Vagina (tissue), 2 donors: Measurements from ENCODE around the gene SOX4. TPM values are rescaled to one million over a fixed set of nuclear protein-coding genes. Genes with fewer than 3 reads are reported as not detected.
A peak's percentile ranks its signal among the peaks of the same experiment; 100 is the strongest.

Experiments used
- DNase-seq, 2 donors: peaks; one replicate each; pipeline ENCODE4 v3.0.0-alpha.2; 2017; ENCODE audit errors: extremely low spot score in 2 of 2
- H3K27ac ChIP-seq: fragments of 200-600 bp; sonication (generic); one replicate; pipeline ENCODE4 v1.5.1; 2019
- H3K27me3 ChIP-seq: fragments of 200-600 bp; sonication (generic); one replicate; pipeline ENCODE4 v1.5.1; 2019
- H3K36me3 ChIP-seq, 2 donors: fragments of 200-600 bp; sonication (generic); one replicate each; pipeline ENCODE4 v1.5.1; 2017 to 2019
- H3K4me1 ChIP-seq: fragments of 200-600 bp; sonication (generic); one replicate; pipeline ENCODE4 v1.5.1; 2019
- H3K4me3 ChIP-seq, 2 donors: fragments of 200-600 bp; sonication (generic); 1 replicate in 1 of 2; 2 replicates in 1 of 2; pipeline ENCODE4 v1.5.1; 2016 to 2019
- H3K9me3 ChIP-seq: fragments of 200-600 bp; sonication (generic); one replicate; pipeline ENCODE4 v1.5.1; 2019
- POLR2A ChIP-seq, 2 donors: fragments of 450-650 bp; IDR thresholded peaks; one replicate each; pipeline ENCODE4 v1.6.1; 2017; ENCODE audit warnings: antibody characterized with exemption in 2 of 2, mild to moderate bottlenecking in 2 of 2, moderate library complexity in 2 of 2
- POLR2AphosphoS5 ChIP-seq, 2 donors: sonication (generic); formaldehyde crosslinking; IDR thresholded peaks; one replicate each; pipeline ENCODE4 v1.9.0; 2017; ENCODE audit warnings: antibody characterized with exemption in 2 of 2, mild to moderate bottlenecking in 2 of 2, low read depth in 1 of 2; ENCODE audit not compliant: insufficient read depth in 1 of 2
- intact Hi-C: fragments of 100-400 bp; cut with DNase I; formaldehyde crosslinking; loops from one replicate; pipeline ENCODE4 v1.15.1; 2023
- total RNA-seq: library from RNA; depleted of rRNA; stranded (reverse); fragments of >200 nt; gene quantifications from one replicate; pipeline ENCODE4 v1.2.3, GENCODE V29; 2016
- TF ChIP-seq, protein P1 (sequence below), 3 experiments: fragments of 450-650 bp in 2 of 3; fragments of 200-600 bp in 1 of 3; sonication (generic) in 1 of 3; IDR thresholded peaks; one replicate each; pipeline ENCODE4 v1.5.1; 2017 to 2019; ENCODE audit warnings: antibody characterized with exemption in 3 of 3, mild to moderate bottlenecking in 2 of 3, moderate library complexity in 2 of 3

The SOX4 gene
- total RNA-seq, 1 donor from 2014 or later = 11.5 TPM

DNA sequence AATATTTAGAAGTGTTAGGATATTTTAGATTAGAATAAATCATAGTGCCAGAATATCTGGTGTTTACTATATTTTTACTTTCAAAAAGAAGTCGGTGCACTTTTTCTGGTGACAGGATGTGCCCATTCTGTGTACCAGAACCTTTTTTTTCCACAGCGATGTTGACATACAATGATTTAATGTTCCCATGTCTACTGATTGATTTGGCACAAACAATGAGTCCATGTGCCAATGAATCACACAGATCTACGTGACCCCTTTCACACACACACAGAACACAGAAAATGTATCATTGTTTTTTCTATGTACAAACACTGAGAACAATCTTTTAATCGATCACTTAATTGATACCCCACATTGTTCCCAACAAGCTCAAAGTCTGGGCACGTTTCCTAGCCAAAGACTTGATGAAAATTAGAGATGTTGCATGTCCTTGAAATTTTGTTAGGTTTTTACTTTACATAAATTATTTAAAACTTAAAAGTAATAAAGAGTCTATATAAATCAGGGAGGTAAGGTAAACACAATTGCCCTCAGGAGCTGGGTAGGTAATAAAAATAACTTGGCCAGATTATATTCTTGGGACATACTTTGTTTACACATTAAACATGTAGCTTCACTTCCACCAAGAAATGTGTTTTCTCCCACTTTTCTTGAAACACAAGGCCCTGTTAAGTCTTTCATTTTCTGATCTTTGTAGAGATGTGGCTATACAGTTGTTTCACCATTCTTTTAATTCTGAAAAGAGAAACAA lies 36.4 kb upstream of the SOX4 start:
- intact Hi-C loops = no loop called here
- no peak overlapping the region for H3K4me3 ChIP-seq
- no peaks in the 10 kb centered on the region for H3K27me3 ChIP-seq
- no peaks in the 10 kb centered on the region for H3K9me3 ChIP-seq
- no peak for DNase-seq
- peaks cover 13% of the 10 kb centered on the region for H3K4me1 ChIP-seq
- TF ChIP-seq POLR2A (IDR thresholded peaks at IDR 0.05) (no peak), POLR2AphosphoS5 (IDR thresholded peaks at IDR 0.05; ENCODE audit: insufficient read depth in 1 of 2, low read depth in 1 of 2) (no peak)
- TF ChIP-seq, protein P1, sequence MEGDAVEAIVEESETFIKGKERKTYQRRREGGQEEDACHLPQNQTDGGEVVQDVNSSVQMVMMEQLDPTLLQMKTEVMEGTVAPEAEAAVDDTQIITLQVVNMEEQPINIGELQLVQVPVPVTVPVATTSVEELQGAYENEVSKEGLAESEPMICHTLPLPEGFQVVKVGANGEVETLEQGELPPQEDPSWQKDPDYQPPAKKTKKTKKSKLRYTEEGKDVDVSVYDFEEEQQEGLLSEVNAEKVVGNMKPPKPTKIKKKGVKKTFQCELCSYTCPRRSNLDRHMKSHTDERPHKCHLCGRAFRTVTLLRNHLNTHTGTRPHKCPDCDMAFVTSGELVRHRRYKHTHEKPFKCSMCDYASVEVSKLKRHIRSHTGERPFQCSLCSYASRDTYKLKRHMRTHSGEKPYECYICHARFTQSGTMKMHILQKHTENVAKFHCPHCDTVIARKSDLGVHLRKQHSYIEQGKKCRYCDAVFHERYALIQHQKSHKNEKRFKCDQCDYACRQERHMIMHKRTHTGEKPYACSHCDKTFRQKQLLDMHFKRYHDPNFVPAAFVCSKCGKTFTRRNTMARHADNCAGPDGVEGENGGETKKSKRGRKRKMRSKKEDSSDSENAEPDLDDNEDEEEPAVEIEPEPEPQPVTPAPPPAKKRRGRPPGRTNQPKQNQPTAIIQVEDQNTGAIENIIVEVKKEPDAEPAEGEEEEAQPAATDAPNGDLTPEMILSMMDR (IDR thresholded peaks at IDR 0.05) = no peak
- H3K27ac ChIP-seq = peak overlapping the region; percentile 23
- H3K36me3 ChIP-seq = no peaks in the 10 kb centered on the region

- no peak for TF ChIP-seq POLR2AphosphoS5 (IDR thresholded peaks at IDR 0.05; ENCODE audit: insufficient read depth in 1 of 2, low read depth in 1 of 2)
- TF ChIP-seq, protein P1 (IDR thresholded peaks at IDR 0.05) = no peak
- TF ChIP-seq POLR2A (IDR thresholded peaks at IDR 0.05) = no peak
- intact Hi-C loops = no loop called here
- no peaks in the 10 kb centered on the region for H3K9me3 ChIP-seq
- no peaks in the 10 kb centered on the region for H3K36me3 ChIP-seq
- peaks cover 13% of the 10 kb centered on the region for H3K4me1 ChIP-seq
- H3K27me3 ChIP-seq = no peaks in the 10 kb centered on the region
- no peak overlapping the region for H3K4me3 ChIP-seq
- no peak overlapping the region for H3K27ac ChIP-seq
- no peak for DNase-seq
Observed at GRCh38 chr6:21559238-21559637, 34.3 kb upstream of the SOX4 start.

- intact Hi-C loops = no loop called here
- Histone ChIP-seq H3K4me1 (peaks cover 13% of the 10 kb centered on the region), H3K9me3 (no peaks in the 10 kb centered on the region), H3K27me3 (no peaks in the 10 kb centered on the region), H3K27ac (no peak overlapping the region), H3K36me3 (no peaks in the 10 kb centered on the region), H3K4me3 (no peak overlapping the region)
- no peak for TF ChIP-seq POLR2AphosphoS5 (IDR thresholded peaks at IDR 0.05; ENCODE audit: insufficient read depth in 1 of 2, low read depth in 1 of 2)
- TF ChIP-seq POLR2A (IDR thresholded peaks at IDR 0.05) = no peak
- TF ChIP-seq, protein P1 (IDR thresholded peaks at IDR 0.05) = no peak
- no peak for DNase-seq
Observed at GRCh38 chr6:21560249-21560648, 33.3 kb upstream of the SOX4 start.

- H3K9me3 ChIP-seq = no peaks in the 10 kb centered on the region
- H3K4me3 ChIP-seq = no peak overlapping the region
- DNase-seq = no peak
- intact Hi-C loops = no loop called here
- TF ChIP-seq POLR2AphosphoS5 (IDR thresholded peaks at IDR 0.05; ENCODE audit: insufficient read depth in 1 of 2, low read depth in 1 of 2) (no peak), POLR2A (IDR thresholded peaks at IDR 0.05) (no peak)
- TF ChIP-seq, protein P1 (IDR thresholded peaks at IDR 0.05) = no peak
- H3K4me1 ChIP-seq = no peaks in the 10 kb centered on the region
- H3K36me3 ChIP-seq = no peaks in the 10 kb centered on the region
- H3K27ac ChIP-seq = no peak overlapping the region
- no peaks in the 10 kb centered on the region for H3K27me3 ChIP-seq
Observed at GRCh38 chr6:21565431-21565830, 28.1 kb upstream of the SOX4 start.

GRCh38 chr6:21578523-21578922 lies 15.0 kb upstream of the SOX4 start:
- Histone ChIP-seq H3K9me3 (no peaks in the 10 kb centered on the region), H3K27ac (no peak overlapping the region), H3K4me1 (no peaks in the 10 kb centered on the region), H3K27me3 (no peaks in the 10 kb centered on the region), H3K36me3 (no peaks in the 10 kb centered on the region), H3K4me3 (no peak overlapping the region)
- TF ChIP-seq POLR2AphosphoS5 (IDR thresholded peaks at IDR 0.05; ENCODE audit: insufficient read depth in 1 of 2, low read depth in 1 of 2) (no peak), POLR2A (IDR thresholded peaks at IDR 0.05) (no peak)
- TF ChIP-seq, protein P1 (IDR thresholded peaks at IDR 0.05) = no peak
- intact Hi-C loops = no loop called here
- DNase-seq = no peak
